ENCODE results near the gene ZMYM4.
A peak's percentile ranks its signal among the peaks of the same experiment; 100 is the strongest.
"Not testable (repeated sequence)": the region's sequence is repeated elsewhere in the genome, so short reads cannot be mapped to it uniquely, and the experiment has no call there.

Gene ZMYM4

GRCh38 chr1:35319988-35320713 lies 51.6 kb downstream of the ZMYM4 start:
- H3K27ac ChIP-seq (ENCODE audit: insufficient read depth in 1 of 2, low read depth in 1 of 2, low read length in 2 of 2, poor library complexity in 1 of 2, severe bottlenecking in 2 of 2): no peak overlapping the region
- peaks cover 0 to 5% (median 3%) of the 10 kb centered on the region in 4 experiments for H3K36me3 ChIP-seq (ENCODE audit: control insufficient read depth in 4 of 4, insufficient read depth in 4 of 4, low read length in 3 of 4)
- DNase-seq: no peak
- H3K9me3 ChIP-seq (ENCODE audit: control extremely low read depth in 1 of 5, control insufficient read depth in 4 of 5, insufficient read depth in 2 of 5, low read depth in 1 of 5, low read length in 4 of 5): peaks cover 0 to 1% (median 0%) of the 10 kb centered on the region in 5 experiments
- ChIA-PET CTCF (interaction anchor here (1.0 kb wide), 1 partner anchor 45 kb away, joined by 3 read pairs; no protein-coding TSS in a partner anchor), POLR2A (interaction anchor here (1.1 kb wide), 1 partner anchor 20 kb away, joined by 3 read pairs; no protein-coding TSS in a partner anchor)
- 97% methylated on average over 3 of the region's 4 CpGs for WGBS (ENCODE audit: insufficient coverage)
- no peaks in the 10 kb centered on the region for H3K4me1 ChIP-seq (ENCODE audit: control extremely low read depth in 1 of 4, control insufficient read depth in 4 of 4, insufficient read depth in 4 of 4, low read length in 3 of 4)
- H3K4me3 ChIP-seq (ENCODE audit: control insufficient read depth in 1 of 7, extremely low read depth in 1 of 7, insufficient read depth in 4 of 7, low read depth in 2 of 7, low read length in 6 of 7): no peak overlapping the region
- no peaks in the 10 kb centered on the region for H3K27me3 ChIP-seq (replicated peaks in 2 of 5; ENCODE audit: control insufficient read depth in 4 of 5, insufficient read depth in 5 of 5, low read length in 4 of 5)

GRCh38 chr1:35320937-35321336 lies 52.4 kb downstream of the ZMYM4 start:
- Histone ChIP-seq H3K4me3 (ENCODE audit: control insufficient read depth in 1 of 7, extremely low read depth in 1 of 7, insufficient read depth in 4 of 7, low read depth in 2 of 7, low read length in 6 of 7) (no peak overlapping the region), H3K9me3 (ENCODE audit: control extremely low read depth in 1 of 5, control insufficient read depth in 4 of 5, insufficient read depth in 2 of 5, low read depth in 1 of 5, low read length in 4 of 5) (peaks cover 0 to 1% (median 0%) of the 10 kb centered on the region in 5 experiments), H3K4me1 (ENCODE audit: control extremely low read depth in 1 of 4, control insufficient read depth in 4 of 4, insufficient read depth in 4 of 4, low read length in 3 of 4) (no peaks in the 10 kb centered on the region), H3K36me3 (ENCODE audit: control insufficient read depth in 4 of 4, insufficient read depth in 4 of 4, low read length in 3 of 4) (peaks cover 0 to 5% (median 3%) of the 10 kb centered on the region in 4 experiments), H3K27ac (ENCODE audit: insufficient read depth in 1 of 2, low read depth in 1 of 2, low read length in 2 of 2, poor library complexity in 1 of 2, severe bottlenecking in 2 of 2) (no peak overlapping the region), H3K27me3 (replicated peaks in 2 of 5; ENCODE audit: control insufficient read depth in 4 of 5, insufficient read depth in 5 of 5, low read length in 4 of 5) (no peaks in the 10 kb centered on the region)
- DNase-seq: no peak
- 100% methylated on average over 2 of the region's 3 CpGs for WGBS (ENCODE audit: insufficient coverage)
- POLR2A ChIA-PET: no interaction called here
- CTCF ChIA-PET: interaction anchor here (0.7 to 1.0 kb wide), 3 partner anchors 9 to 119 kb away, joined by 3 read pairs; no protein-coding TSS in a partner anchor

GRCh38 chr1:35324486-35324885 lies 56.0 kb downstream of the ZMYM4 start:
- ChIA-PET POLR2A (no interaction called here), CTCF (interaction anchor here (0.6 kb wide), 1 partner anchor 122 kb away, joined by 3 read pairs; no protein-coding TSS in a partner anchor)
- Histone ChIP-seq H3K4me1 (ENCODE audit: control extremely low read depth in 1 of 4, control insufficient read depth in 4 of 4, insufficient read depth in 4 of 4, low read length in 3 of 4) (no peaks in the 10 kb centered on the region), H3K36me3 (ENCODE audit: control insufficient read depth in 4 of 4, insufficient read depth in 4 of 4, low read length in 3 of 4) (peaks cover 0 to 23% (median 8%) of the 10 kb centered on the region in 4 experiments), H3K9me3 (ENCODE audit: control extremely low read depth in 1 of 5, control insufficient read depth in 4 of 5, insufficient read depth in 2 of 5, low read depth in 1 of 5, low read length in 4 of 5) (peaks cover 0 to 1% (median 0%) of the 10 kb centered on the region in 5 experiments), H3K4me3 (ENCODE audit: control insufficient read depth in 1 of 7, extremely low read depth in 1 of 7, insufficient read depth in 4 of 7, low read depth in 2 of 7, low read length in 6 of 7) (no peak overlapping the region), H3K27me3 (replicated peaks in 2 of 5; ENCODE audit: control insufficient read depth in 4 of 5, insufficient read depth in 5 of 5, low read length in 4 of 5) (no peaks in the 10 kb centered on the region), H3K27ac (ENCODE audit: insufficient read depth in 1 of 2, low read depth in 1 of 2, low read length in 2 of 2, poor library complexity in 1 of 2, severe bottlenecking in 2 of 2) (peak overlapping the region in 1 of 2 experiments; percentile 46)
- WGBS (ENCODE audit: insufficient coverage): no CpG with 5 or more reads among the region's 1 CpG
- DNase-seq: no peak

GRCh38 chr1:35326246-35326866 lies 57.8 kb downstream of the ZMYM4 start:
- POLR2A ChIA-PET: no interaction called here
- DNase-seq: no peak
- peaks cover 0 to 25% (median 8%) of the 10 kb centered on the region in 4 experiments for H3K36me3 ChIP-seq (ENCODE audit: control insufficient read depth in 4 of 4, insufficient read depth in 4 of 4, low read length in 3 of 4)
- H3K27ac ChIP-seq (ENCODE audit: insufficient read depth in 1 of 2, low read depth in 1 of 2, low read length in 2 of 2, poor library complexity in 1 of 2, severe bottlenecking in 2 of 2): no peak overlapping the region
- H3K4me1 ChIP-seq (ENCODE audit: control extremely low read depth in 1 of 4, control insufficient read depth in 4 of 4, insufficient read depth in 4 of 4, low read length in 3 of 4): no peaks in the 10 kb centered on the region
- no peak overlapping the region for H3K4me3 ChIP-seq (ENCODE audit: control insufficient read depth in 1 of 7, extremely low read depth in 1 of 7, insufficient read depth in 4 of 7, low read depth in 2 of 7, low read length in 6 of 7)
- H3K27me3 ChIP-seq (replicated peaks in 2 of 5; ENCODE audit: control insufficient read depth in 4 of 5, insufficient read depth in 5 of 5, low read length in 4 of 5): no peaks in the 10 kb centered on the region
- WGBS (ENCODE audit: insufficient coverage): no CpG with 5 or more reads among the region's 3 CpGs
- H3K9me3 ChIP-seq (ENCODE audit: control extremely low read depth in 1 of 5, control insufficient read depth in 4 of 5, insufficient read depth in 2 of 5, low read depth in 1 of 5, low read length in 4 of 5): peaks cover 0 to 1% (median 0%) of the 10 kb centered on the region in 5 experiments
- CTCF ChIA-PET: interaction anchor here (0.7 to 1.1 kb wide), 2 partner anchors 15 to 125 kb away, joined by 3 to 4 read pairs; no protein-coding TSS in a partner anchor

- H3K27me3 ChIP-seq (replicated peaks in 2 of 5; ENCODE audit: control insufficient read depth in 4 of 5, insufficient read depth in 5 of 5, low read length in 4 of 5); H3K4me1 ChIP-seq (ENCODE audit: control extremely low read depth in 1 of 4, control insufficient read depth in 4 of 4, insufficient read depth in 4 of 4, low read length in 3 of 4); H3K27ac ChIP-seq (ENCODE audit: insufficient read depth in 1 of 2, low read depth in 1 of 2, low read length in 2 of 2, poor library complexity in 1 of 2, severe bottlenecking in 2 of 2); H3K9me3 ChIP-seq (ENCODE audit: control extremely low read depth in 1 of 5, control insufficient read depth in 4 of 5, insufficient read depth in 2 of 5, low read depth in 1 of 5, low read length in 4 of 5); H3K4me3 ChIP-seq (ENCODE audit: control insufficient read depth in 1 of 7, extremely low read depth in 1 of 7, insufficient read depth in 4 of 7, low read depth in 2 of 7, low read length in 6 of 7); POLR2A ChIA-PET; DNase-seq: not testable (repeated sequence)
- WGBS (ENCODE audit: insufficient coverage): 100% methylated on average over 1 of the region's 2 CpGs
- H3K36me3 ChIP-seq (ENCODE audit: control insufficient read depth in 4 of 4, insufficient read depth in 4 of 4, low read length in 3 of 4): peaks cover 0 to 28% (median 14%) of the 10 kb centered on the region in 4 experiments
- CTCF ChIA-PET: interaction anchor here (0.7 kb wide), 1 partner anchor 120 kb away, joined by 3 read pairs; no protein-coding TSS in a partner anchor
Measured at GRCh38 chr1:35331618-35332017, 63.1 kb downstream of the ZMYM4 start.

GRCh38 chr1:35334485-35334884 lies 66.0 kb downstream of the ZMYM4 start:
- H3K9me3 ChIP-seq (ENCODE audit: control extremely low read depth in 1 of 5, control insufficient read depth in 4 of 5, insufficient read depth in 2 of 5, low read depth in 1 of 5, low read length in 4 of 5): peaks cover 0 to 3% (median 0%) of the 10 kb centered on the region in 5 experiments
- WGBS (ENCODE audit: insufficient coverage): no CpG with 5 or more reads among the region's 1 CpG
- H3K36me3 ChIP-seq (ENCODE audit: control insufficient read depth in 4 of 4, insufficient read depth in 4 of 4, low read length in 3 of 4): peaks cover 3 to 23% (median 11%) of the 10 kb centered on the region in 4 experiments
- H3K27me3 ChIP-seq (replicated peaks in 2 of 5; ENCODE audit: control insufficient read depth in 4 of 5, insufficient read depth in 5 of 5, low read length in 4 of 5): no peaks in the 10 kb centered on the region
- ChIA-PET CTCF (no interaction called here), POLR2A (interaction anchor here (0.6 kb wide), 1 partner anchor 11 kb away, joined by 4 read pairs; no protein-coding TSS in a partner anchor)
- H3K4me3 ChIP-seq (ENCODE audit: control insufficient read depth in 1 of 7, extremely low read depth in 1 of 7, insufficient read depth in 4 of 7, low read depth in 2 of 7, low read length in 6 of 7): no peak overlapping the region
- no peak overlapping the region for H3K27ac ChIP-seq (ENCODE audit: insufficient read depth in 1 of 2, low read depth in 1 of 2, low read length in 2 of 2, poor library complexity in 1 of 2, severe bottlenecking in 2 of 2)
- H3K4me1 ChIP-seq (ENCODE audit: control extremely low read depth in 1 of 4, control insufficient read depth in 4 of 4, insufficient read depth in 4 of 4, low read length in 3 of 4): no peaks in the 10 kb centered on the region
- DNase-seq: no peak

- no peak overlapping the region for H3K4me3 ChIP-seq (ENCODE audit: control insufficient read depth in 1 of 7, extremely low read depth in 1 of 7, insufficient read depth in 4 of 7, low read depth in 2 of 7, low read length in 6 of 7)
- H3K36me3 ChIP-seq (ENCODE audit: control insufficient read depth in 4 of 4, insufficient read depth in 4 of 4, low read length in 3 of 4): peaks cover 4 to 25% (median 6%) of the 10 kb centered on the region in 4 experiments
- no peaks in the 10 kb centered on the region for H3K4me1 ChIP-seq (ENCODE audit: control extremely low read depth in 1 of 4, control insufficient read depth in 4 of 4, insufficient read depth in 4 of 4, low read length in 3 of 4)
- no peaks in the 10 kb centered on the region for H3K27me3 ChIP-seq (replicated peaks in 2 of 5; ENCODE audit: control insufficient read depth in 4 of 5, insufficient read depth in 5 of 5, low read length in 4 of 5)
- CTCF ChIA-PET: no interaction called here
- 100% methylated on average over 1 of the region's 2 CpGs for WGBS (ENCODE audit: insufficient coverage)
- no peak overlapping the region for H3K27ac ChIP-seq (ENCODE audit: insufficient read depth in 1 of 2, low read depth in 1 of 2, low read length in 2 of 2, poor library complexity in 1 of 2, severe bottlenecking in 2 of 2)
- POLR2A ChIA-PET: interaction anchor here (1.1 kb wide), 1 partner anchor 21 kb away, joined by 3 read pairs; no protein-coding TSS in a partner anchor
- H3K9me3 ChIP-seq (ENCODE audit: control extremely low read depth in 1 of 5, control insufficient read depth in 4 of 5, insufficient read depth in 2 of 5, low read depth in 1 of 5, low read length in 4 of 5): peaks cover 0 to 6% (median 0%) of the 10 kb centered on the region in 5 experiments
- no peak for DNase-seq
Measured at GRCh38 chr1:35340519-35340918, 72.0 kb downstream of the ZMYM4 start.

Measured in common myeloid progenitor, CD34-positive (primary cell).